Stimulated activated CD4-positive, alpha-beta T cell treated with anti-CD3 and anti-CD28 coated beads, Interleukin-1b, Interleukin-23, amount 100 ng/mL, for 4 hours (primary cell): Measurements from ENCODE around the gene EPN3.

ENCODE experiments used
- DNase-seq, 2 donors: peaks; one replicate each; pipeline ENCODE4 v3.0.0-alpha.2; 2020; ENCODE audit warnings: low read depth in 2 of 2

The EPN3 gene

DNA sequence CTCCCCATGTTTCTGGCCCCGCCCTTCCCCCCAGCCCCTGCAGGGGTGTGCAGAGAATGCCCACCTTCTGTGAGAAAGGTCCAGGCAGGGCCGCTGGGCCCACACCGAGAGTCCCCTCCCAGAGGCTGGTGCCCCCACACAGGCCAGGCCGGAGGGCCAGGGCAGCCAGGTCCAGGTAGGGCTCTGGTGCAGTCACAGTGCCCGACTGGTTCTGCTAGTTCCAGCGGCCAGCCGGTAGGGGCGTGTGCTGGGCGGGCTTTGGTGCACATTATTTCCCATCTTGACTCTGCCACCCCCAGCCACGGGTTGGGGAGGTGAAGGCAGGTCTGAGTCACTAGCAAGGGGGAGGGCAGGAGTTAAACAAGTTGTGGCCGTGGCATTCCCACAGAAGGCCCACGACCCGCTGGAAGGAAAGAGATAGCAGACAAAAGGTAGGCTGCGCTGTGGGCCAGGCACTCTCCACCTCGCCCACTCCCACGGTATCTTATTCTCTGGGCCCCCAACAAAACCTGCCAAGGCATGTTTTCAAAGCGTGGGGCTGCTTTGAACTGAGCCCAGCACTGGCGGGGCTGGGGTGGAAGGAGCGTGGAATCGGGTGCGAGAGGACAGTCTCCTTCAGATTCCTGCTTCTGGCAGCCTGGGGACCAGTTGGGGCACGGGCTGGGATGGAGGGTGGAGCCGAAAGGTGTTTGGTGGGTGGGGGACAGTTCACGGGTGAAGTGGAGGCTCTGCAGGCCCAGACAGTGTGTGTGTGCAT lies 1.9 kb downstream of the EPN3 start:
- DNase-seq: no peak

DNA sequence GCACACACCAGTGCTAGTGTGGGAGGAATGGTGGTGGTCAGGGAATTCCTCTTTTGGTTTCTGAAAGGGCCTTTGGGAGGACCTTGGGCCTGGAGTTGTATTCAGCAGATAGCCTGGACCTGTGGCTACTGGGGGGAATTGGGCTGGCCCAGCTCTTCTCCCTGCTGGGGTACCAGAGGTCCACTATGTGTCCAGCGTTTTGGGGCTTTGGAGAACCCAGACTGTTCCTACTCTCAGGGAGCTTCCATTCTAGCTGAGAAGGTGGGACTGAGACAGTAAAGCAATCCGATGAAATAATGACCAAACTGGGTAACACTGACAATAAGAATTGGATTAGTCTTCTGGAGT lies 2.4 kb downstream of the EPN3 start:
- no peak for DNase-seq

DNA sequence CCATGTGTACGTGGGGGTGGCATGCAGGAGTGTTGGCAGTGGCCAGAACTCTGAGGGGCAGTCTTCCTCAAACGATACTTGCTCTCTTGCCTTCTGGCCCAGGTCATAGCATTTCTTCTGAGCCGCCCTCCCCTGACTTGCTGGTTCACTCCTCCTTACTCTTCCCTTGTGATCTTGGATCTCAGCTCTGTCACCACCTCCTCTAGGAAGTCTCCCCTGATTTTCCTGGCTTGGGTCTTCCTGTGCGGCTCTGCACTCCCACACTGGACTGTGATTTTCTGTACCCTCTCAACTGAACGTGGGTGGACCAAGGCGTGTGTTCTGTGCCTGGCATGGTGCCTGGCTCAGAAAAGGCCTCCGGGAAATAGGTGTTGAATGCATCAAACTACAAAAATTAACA lies 2.9 kb downstream of the EPN3 start:
- no peak for DNase-seq

DNA sequence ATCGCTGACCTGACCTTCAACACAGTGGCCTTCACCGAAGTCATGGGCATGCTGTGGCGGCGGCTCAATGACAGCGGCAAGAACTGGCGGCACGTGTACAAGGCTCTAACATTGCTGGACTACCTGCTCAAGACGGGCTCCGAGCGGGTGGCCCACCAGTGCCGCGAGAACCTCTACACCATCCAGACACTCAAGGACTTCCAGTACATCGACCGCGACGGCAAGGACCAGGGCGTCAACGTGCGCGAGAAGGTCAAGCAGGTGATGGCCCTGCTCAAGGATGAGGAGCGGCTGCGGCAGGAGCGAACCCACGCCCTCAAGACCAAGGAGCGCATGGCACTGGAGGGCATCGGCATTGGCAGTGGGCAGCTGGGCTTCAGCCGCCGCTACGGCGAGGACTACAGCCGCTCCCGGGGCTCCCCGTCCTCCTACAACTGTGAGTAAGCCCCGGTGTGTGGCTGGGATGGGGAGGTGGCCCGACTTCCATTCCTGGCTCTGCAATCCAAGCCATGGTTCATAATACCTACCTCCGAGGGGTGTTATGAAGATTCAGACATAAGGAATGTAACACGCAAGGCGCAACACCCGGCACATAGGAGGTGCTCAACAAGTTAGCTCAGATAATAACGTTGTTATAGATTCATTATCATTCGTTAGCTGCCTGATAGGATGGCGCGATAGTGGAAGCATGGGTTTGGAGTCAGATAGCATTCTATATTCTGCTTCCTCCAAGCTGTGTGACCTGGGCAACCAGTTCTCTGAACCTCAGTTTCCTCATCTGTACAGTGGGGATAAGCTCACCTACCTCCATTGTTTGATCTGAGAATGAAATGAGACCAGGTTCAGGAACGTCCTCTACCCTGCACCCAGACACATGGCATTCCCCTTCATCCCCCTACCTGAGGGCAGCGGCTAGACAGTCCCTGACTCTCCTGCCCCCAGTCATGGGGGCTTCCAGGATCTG lies 4.4 kb downstream of the EPN3 start:
- no peak for DNase-seq

DNA sequence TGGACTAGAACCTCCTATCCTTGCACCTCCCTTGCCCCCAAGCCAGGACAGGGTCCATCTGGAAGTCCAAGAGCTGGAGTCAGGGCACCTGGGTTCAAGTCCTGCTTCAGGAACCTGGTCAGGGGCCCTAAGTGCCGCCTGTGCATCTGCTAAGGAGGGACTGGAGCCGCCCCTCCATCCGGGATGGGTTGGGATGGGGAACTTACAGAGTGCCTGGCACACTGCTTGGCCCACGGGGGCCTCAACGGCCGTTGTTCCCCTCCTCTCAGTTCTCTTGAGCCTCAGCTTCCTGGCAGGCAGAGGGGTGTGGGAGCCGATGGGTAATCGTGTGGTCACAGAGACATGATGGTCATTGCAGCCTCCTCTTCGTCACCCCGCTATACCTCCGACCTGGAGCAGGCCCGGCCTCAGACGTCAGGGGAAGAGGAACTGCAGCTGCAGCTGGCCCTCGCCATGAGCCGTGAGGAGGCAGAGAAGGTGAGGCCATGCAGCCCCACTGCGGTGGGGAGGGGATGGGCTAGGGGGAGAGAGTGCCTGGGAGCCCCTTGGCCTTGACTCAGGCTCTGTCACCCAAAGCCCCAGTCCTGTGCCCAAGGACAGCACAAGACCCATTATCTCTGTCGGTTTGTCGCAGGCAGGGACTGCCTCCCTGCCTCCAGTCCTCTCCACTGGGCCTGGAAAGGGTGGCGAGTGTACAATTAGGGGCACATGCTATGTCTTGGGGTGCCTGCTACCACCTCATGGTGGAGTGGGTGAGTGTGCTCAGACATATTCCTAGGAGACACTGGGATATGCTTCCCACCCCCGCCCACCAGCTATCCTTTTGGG lies 5.4 kb downstream of the EPN3 start:
- DNase-seq: no peak

DNA sequence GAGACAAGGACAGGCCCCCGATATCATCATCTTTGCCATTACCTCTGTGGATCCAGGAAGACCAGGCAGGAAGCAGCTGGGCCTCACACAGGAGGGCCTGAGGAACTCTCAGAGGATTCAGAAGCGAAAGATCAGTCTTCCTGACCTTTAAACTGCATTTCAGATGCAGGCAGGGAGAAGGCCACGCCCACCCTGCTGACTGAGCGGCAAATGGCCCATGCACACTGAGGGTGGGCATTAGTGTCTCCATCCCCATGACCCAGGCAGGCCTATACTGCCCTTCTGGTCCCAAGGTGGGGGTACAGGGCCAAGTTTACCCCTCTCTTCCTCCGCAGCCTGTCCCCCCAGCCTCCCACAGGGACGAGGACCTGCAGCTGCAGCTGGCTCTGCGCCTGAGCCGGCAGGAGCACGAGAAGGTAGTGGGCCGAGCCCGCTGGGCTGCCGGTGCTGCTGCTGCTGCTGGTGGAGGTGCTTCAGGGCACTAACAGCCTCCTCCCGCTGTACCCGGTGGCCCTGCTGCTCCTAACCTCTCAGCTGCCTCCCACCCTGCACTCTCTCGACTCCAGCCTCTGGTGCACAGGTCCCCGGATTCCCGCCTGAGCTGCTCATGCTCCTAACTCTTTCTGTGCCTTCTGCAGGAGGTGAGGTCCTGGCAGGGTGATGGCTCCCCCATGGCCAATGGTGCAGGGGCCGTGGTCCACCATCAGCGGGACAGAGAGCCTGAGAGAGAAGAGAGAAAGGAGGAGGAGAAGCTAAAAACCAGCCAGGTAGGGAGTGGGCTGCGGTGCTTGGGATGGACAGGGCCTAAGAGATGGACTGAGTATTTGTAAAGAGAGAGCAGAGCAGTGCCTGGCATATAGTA lies 6.2 kb downstream of the EPN3 start:
- no peak for DNase-seq

DNA sequence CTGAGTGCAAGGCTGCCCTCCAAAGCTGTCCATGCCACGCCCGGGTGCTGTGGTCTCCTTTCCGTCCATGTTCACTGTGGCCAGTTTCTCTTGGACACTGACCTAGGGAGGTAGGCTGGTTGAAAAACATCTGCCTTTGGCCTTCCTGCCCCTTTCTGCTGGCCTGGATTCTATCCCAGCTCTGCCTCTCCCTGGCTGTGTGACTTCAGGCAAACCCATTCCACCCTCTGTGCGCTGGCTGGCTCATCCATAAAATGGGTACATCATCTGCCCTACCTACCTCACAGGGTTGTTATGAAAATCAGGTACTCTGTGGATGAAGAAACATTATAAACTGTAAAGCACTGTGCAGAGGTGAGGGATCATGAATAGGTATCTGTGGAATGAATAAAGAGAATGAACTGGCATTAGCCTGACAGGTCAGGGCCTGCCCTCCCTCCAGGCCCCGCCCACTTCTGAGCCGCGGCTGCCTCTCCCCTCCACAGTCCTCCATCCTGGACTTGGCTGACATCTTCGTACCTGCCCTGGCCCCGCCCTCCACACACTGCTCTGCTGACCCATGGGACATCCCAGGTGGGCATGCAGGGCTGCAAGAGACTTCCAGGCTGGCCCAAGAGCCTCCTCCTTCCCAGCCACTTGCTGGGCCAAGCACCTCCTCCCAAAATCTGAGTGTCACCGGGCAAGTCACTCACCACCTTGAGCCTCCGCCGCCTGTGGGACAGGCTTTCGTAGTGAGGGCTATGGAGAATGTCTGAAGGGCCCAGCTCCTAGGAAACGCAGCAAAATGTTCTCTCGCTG lies 7.4 kb downstream of the EPN3 start:
- DNase-seq: no peak

DNA sequence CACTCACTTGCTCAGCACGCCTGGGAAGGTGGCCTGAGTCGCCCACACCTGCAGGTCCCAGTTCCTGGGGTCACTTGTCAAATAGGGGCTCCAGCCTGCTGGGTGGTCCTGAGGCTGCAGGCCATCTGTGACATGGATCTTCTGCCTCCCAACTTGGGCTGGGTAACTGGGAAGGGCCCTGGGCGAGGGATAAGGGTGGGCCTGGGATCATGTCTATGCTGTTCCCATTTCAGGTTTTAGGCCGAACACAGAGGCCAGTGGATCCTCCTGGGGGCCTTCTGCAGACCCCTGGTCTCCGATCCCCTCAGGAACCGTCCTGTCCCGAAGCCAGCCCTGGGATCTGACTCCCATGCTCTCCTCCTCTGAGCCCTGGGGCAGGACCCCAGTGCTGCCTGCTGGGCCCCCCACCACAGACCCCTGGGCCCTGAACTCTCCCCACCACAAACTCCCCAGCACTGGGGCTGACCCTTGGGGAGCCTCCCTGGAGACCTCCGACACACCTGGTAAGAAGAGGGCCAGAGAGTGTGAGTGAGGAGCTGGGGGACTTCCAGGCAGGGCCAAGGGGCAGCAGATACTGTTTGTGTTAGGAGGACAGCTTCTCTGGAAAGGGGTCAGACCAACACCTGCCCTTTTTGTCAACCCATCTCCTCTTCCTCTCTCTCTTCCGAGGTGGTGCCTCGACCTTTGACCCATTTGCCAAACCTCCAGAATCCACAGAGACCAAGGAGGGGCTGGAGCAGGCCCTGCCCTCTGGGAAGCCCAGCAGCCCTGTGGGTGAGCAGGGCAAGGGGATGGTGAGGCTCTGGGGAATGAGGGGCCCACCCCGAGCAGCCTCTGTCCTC lies 8.2 kb downstream of the EPN3 start:
- no peak for DNase-seq

DNA sequence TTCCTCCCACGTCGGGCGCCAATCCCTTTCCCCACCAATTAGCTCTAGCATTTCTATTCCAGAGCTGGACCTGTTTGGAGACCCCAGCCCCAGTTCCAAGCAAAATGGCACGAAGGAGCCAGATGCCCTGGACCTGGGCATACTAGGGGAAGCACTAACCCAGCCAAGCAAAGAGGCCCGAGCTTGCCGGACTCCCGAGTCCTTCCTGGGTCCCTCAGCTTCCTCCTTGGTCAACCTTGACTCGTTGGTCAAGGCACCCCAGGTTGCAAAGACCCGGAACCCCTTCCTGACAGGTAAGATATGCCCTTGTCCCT lies 8.8 kb downstream of the EPN3 start:
- no peak for DNase-seq

DNA sequence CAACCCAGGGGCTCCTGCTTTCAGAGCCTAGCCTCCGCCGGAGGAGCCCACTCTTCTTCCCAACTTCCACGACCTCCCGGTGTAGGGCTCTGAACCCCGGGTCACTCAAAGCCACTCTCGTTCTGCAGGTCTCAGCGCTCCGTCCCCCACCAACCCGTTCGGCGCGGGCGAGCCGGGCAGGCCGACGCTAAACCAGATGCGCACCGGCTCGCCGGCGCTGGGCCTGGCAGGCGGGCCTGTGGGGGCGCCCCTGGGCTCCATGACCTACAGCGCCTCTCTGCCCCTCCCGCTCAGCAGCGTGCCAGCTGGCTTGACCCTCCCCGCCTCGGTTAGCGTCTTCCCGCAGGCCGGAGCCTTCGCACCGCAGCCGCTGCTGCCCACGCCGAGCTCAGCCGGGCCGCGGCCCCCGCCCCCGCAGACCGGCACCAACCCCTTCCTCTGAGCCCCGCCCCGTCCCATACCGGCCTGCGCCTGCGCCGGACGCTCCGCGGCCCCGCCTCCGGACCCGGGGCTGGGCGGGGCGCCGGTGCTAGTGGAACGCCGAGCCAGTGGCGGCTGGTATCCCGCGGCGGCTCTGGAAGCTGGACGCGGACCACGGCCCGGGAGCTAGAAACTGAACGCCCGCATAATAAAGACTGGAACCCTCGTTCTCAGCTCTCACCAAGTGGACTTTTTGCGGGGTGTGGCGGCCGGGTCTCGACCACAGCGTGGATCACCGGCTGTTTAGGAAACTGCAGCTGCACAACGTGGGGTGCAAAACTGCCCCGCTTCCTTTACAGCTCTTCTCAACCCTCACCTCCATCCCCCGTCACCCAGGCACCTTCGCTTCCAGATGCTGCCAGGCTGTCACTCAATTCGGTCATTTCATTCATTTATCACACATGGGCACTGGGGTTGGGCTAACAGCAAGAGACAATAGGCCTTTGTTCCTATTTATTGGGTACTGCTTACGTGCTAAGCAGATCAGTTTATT lies 9.5 kb downstream of the EPN3 start:
- DNase-seq: peak; percentile 79 to 85

DNA sequence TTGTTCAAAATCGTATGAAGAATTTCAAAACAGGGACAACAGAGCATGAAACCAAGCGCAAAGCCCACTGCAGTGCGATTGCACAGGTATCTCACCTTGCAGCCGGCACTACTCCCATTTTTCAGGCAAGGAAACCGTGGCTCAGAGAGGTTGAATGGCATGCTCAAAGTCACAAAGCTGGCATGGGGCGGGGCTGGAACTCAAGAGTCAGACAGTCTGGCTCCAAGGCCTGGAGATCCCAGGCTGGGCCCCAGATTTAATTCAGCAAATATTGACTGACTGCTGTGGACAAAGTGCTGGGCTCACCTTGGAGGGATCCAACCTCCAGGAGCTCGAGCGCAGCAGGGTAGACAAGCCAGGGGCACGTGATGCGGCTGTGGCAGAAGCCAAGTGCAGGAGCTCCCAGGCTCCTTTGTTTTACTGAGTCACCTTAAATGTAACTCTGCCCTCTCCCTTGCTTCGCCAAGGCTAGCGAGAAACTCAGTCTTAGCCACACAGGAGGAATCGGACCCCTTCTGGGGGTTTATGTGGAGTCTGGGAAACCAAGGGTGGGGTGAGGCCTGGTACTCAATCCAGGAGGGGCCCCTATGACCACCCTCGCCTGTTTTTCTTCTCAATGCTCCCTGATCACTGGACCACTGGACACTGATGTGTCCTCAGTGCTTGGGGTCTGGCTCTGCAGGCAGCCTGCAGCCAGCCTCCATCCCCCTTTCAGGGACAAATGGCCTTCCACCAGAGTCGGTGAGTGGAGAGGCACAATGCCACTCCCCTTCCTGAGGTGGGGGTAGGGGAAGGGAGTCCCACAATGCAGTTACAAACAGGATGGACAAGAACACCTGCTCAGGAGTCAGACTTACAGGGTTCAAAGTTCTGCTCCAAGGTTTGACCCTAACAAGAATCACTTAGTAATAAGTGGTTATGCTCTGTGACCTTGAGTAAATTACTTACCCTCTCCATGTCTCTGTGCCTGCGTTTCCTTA lies 10.6 kb downstream of the EPN3 start:
- DNase-seq: no peak

DNA sequence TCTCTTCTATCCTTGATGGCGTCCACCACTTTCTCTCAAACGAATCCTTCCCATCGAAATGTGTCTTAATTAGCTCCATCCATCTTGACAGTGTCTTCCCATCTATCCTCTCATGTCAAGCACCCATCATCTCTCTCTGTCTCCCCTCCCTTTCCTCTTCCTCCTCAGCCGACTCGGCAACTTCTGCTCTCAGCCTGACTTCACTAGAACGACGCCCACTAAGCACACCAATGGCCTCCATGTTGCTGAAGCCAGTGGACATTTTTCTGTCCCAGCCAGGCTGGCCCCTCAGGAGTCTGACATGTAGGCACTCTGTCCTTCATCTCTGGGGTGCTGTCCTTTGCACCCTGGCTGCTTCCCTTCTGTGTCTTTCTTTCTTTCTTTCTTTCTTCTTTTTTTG lies 12.0 kb downstream of the EPN3 start:
- DNase-seq: no peak

DNA sequence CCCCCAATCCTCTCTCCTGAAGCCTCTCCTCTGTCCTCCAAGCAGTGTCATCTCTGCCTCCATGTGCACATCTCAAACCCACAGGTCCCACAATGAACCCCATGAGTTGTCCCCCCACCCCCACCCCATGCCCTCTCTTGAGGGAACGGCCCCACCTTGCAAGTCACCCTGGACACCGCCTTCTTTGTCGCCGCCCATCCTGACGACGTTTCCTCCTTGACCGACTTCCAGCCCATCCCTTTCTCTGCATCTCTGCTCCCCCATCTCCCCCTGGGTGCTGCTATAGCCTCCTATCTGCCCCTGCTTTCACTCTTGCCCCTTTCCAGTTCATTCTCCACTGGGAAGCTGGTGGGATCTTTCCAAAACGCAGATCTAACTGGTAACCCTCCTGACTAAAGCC lies 12.8 kb downstream of the EPN3 start:
- DNase-seq: no peak

DNA sequence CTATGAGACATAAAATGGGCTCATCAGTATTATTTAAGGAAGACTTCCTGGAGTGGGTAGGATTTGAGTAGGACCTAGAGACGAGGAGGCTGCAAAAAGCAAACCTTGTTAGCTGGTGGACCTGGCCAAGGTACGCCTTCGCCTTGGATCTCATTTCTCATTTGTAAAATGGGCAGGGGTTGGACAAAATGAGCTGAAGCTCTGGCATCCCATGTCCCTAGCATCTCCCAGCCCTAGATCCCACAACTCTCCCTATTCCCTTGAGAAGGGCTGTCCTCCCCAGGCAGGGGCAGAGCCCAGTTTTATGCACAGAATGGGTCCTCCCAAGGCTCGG lies 14.1 kb downstream of the EPN3 start:
- DNase-seq: no peak

DNA sequence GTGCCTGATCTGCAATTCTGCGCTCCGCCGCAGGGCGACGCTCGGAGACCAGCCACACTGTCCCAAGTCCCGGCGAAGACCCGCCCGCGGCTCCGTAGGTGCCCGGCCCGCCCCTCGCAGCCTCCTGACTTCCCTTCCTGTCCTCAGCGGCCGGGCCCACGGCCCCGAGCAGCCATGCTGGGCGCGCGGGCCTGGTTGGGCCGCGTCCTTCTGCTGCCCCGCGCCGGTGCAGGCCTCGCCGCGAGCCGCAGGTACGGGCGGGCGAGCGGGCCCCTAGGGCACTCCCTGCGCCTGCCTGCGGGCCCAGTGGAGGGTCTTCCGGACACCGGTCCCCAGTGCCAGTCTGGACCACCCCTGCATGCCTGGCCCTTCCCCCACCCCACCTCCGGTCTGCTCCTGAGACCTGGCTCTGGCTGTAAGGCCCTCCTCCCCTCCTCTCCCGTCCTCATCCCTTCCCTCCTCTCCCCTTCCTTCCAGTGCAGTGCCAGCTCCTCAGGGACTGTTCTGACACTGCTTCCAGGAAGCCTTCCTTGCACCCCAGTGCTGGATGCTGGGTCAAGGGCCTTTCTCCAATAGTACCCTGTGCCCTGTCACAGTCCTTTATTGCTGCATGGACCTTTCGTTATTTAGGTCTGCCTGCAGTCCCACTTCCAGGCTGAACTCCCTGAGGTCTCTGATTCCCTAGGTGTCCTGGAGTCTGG lies 14.7 kb downstream of the EPN3 start, which contains the start of gene SPATA20:
TSS of gene SPATA20 (plus strand) at position 140 of the 701 bp plus-strand sequence. CDS start at position 175, 35 bp downstream.
- DNase-seq: peak; percentile 71 to 79

DNA sequence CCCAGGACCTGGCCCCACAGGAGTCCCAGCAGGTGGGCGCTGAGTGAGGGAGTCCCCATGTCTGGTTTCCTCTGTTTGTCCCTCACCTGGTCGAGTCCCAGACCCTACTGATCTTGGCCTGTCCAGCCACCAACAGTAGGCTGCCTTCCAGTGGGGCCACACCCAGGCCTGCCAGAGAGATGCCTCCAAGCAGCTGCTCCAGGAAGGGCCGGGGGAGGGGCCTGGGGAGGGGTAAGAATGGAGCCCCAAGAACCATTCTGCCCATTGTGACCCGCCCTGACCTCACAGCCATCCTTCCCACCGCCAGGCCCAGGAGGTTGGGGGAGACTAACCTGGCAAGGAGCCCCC lies 15.2 kb downstream of the EPN3 start:
- no peak for DNase-seq

DNA sequence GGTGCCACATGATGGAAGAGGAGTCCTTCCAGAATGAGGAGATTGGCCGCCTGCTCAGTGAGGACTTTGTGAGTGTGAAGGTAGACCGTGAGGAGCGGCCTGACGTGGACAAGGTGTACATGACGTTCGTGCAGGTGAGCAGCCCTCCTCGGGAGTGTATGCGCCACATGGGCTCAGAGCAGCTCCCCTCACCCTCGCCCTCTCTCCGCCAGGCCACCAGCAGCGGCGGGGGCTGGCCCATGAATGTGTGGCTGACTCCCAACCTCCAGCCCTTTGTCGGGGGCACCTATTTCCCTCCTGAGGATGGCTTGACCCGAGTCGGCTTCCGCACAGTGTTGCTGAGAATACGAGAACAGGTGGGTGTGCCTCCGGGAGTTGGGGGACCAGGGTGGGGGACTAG lies 16.3 kb downstream of the EPN3 start:
- DNase-seq: no peak
